Measurements from ENCODE around the gene HSPE1. TPM values are rescaled to one million over a fixed set of nuclear protein-coding genes. Genes with fewer than 3 reads are reported as not detected.
"Not testable (repeated sequence)": the region's sequence is repeated elsewhere in the genome, so short reads cannot be mapped to it uniquely, and the experiment has no call there.

HSPE1 gene
- polyA plus RNA-seq, 1 donor from 2014 or later = 177 TPM

DNA sequence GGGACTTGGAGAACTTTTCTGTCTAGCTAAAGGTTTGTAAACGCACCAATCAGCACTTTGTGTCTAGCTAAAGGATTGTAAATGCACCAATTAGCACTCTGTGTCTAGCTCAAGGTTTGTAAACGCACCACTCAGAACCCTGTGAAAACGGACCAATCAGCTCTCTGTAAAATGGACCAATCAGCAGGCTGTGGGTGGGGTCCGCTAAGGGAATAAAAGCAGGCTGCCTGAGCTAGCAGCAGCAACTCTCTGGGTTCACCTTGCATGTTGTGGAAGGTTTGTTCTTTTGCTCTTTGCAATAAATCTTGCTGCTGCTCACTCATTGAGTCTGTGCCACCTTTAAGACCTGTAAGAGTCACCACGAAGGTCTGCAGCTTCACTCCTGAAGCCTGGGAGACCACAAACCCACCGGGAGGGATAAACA is 49.2 kb upstream of the HSPE1 start:
- H3K9ac ChIP-seq (ENCODE audit: low read length); H3K4me3 ChIP-seq (ENCODE audit: low read length); H2AFZ ChIP-seq (ENCODE audit: low read depth, low read length); H3K27ac ChIP-seq (ENCODE audit: low read length); H3K27me3 ChIP-seq (ENCODE audit: insufficient read depth, low read depth, low read length); H3K9me3 ChIP-seq (ENCODE audit: low read length); H3F3A ChIP-seq (ENCODE audit: insufficient read depth, low read length, poor library complexity, severe bottlenecking); H4K20me1 ChIP-seq (ENCODE audit: insufficient read depth); H3K9me2 ChIP-seq (ENCODE audit: insufficient read depth, low read length); H3K36me3 ChIP-seq (ENCODE audit: insufficient read depth, low read length); H3K4me2 ChIP-seq (ENCODE audit: low read length): not testable (repeated sequence)
- H3K79me2 ChIP-seq (replicated peaks; ENCODE audit: insufficient read depth, low read length) = peaks cover 21% of the 10 kb centered on the region

DNA sequence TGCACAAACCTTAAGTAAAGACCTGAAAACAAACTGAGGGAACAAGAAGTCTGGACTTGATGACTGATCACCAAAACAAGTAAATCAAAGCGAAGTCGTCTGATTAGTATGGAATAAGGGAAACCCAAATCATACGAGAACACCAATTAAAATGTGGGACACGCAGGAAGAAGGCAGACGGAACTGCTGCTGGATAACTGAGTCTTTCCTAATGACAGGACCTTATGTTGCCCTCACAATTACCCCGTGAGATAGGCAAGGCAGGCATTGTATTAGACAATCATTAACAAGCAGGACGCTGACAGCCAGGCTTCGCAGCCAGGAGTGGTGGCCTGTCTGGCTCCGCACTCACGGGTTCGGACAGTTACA is 47.4 kb upstream of the HSPE1 start:
- H3F3A ChIP-seq (ENCODE audit: insufficient read depth, low read length, poor library complexity, severe bottlenecking) = peaks cover 3% of the 10 kb centered on the region
- H3K36me3 ChIP-seq (ENCODE audit: insufficient read depth, low read length) = no peaks in the 10 kb centered on the region
- peak overlapping the region; percentile 95 for H2AFZ ChIP-seq (ENCODE audit: low read depth, low read length)
- H3K9me2 ChIP-seq (ENCODE audit: insufficient read depth, low read length) = no peaks in the 10 kb centered on the region
- H3K79me2 ChIP-seq (replicated peaks; ENCODE audit: insufficient read depth, low read length) = peaks cover 22% of the 10 kb centered on the region
- TF ChIP-seq TAF1 (IDR thresholded peaks at IDR 0.05; ENCODE audit: low read depth) = no peak
- TF ChIP-seq RAD21 (conservative IDR thresholded peaks at IDR 0.05) = no peak
- TF ChIP-seq, protein P1, sequence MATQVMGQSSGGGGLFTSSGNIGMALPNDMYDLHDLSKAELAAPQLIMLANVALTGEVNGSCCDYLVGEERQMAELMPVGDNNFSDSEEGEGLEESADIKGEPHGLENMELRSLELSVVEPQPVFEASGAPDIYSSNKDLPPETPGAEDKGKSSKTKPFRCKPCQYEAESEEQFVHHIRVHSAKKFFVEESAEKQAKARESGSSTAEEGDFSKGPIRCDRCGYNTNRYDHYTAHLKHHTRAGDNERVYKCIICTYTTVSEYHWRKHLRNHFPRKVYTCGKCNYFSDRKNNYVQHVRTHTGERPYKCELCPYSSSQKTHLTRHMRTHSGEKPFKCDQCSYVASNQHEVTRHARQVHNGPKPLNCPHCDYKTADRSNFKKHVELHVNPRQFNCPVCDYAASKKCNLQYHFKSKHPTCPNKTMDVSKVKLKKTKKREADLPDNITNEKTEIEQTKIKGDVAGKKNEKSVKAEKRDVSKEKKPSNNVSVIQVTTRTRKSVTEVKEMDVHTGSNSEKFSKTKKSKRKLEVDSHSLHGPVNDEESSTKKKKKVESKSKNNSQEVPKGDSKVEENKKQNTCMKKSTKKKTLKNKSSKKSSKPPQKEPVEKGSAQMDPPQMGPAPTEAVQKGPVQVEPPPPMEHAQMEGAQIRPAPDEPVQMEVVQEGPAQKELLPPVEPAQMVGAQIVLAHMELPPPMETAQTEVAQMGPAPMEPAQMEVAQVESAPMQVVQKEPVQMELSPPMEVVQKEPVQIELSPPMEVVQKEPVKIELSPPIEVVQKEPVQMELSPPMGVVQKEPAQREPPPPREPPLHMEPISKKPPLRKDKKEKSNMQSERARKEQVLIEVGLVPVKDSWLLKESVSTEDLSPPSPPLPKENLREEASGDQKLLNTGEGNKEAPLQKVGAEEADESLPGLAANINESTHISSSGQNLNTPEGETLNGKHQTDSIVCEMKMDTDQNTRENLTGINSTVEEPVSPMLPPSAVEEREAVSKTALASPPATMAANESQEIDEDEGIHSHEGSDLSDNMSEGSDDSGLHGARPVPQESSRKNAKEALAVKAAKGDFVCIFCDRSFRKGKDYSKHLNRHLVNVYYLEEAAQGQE (IDR thresholded peaks at IDR 0.05; ENCODE audit: borderline replicate concordance) = no peak
- TF ChIP-seq, protein P2, sequence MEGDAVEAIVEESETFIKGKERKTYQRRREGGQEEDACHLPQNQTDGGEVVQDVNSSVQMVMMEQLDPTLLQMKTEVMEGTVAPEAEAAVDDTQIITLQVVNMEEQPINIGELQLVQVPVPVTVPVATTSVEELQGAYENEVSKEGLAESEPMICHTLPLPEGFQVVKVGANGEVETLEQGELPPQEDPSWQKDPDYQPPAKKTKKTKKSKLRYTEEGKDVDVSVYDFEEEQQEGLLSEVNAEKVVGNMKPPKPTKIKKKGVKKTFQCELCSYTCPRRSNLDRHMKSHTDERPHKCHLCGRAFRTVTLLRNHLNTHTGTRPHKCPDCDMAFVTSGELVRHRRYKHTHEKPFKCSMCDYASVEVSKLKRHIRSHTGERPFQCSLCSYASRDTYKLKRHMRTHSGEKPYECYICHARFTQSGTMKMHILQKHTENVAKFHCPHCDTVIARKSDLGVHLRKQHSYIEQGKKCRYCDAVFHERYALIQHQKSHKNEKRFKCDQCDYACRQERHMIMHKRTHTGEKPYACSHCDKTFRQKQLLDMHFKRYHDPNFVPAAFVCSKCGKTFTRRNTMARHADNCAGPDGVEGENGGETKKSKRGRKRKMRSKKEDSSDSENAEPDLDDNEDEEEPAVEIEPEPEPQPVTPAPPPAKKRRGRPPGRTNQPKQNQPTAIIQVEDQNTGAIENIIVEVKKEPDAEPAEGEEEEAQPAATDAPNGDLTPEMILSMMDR (IDR thresholded peaks at IDR 0.05; ENCODE audit: poor library complexity, severe bottlenecking) = no peak
- no peak for TF ChIP-seq EP300 (conservative IDR thresholded peaks at IDR 0.05; ENCODE audit: poor library complexity, severe bottlenecking)
- no peak for TF ChIP-seq EZH2 (IDR thresholded peaks at IDR 0.05; ENCODE audit: borderline replicate concordance, insufficient read depth, low read length, poor library complexity, severe bottlenecking)
- no peak for TF ChIP-seq SMC3 (conservative IDR thresholded peaks at IDR 0.05; ENCODE audit: poor library complexity)
- no peaks in the 10 kb centered on the region for H4K20me1 ChIP-seq (ENCODE audit: insufficient read depth)
- H3K4me2 ChIP-seq (ENCODE audit: low read length) = peak overlapping the region; percentile 86
- no peaks in the 10 kb centered on the region for H3K9me3 ChIP-seq (ENCODE audit: low read length)
- peak overlapping the region; percentile 88 for H3K4me3 ChIP-seq (ENCODE audit: low read length)
- H3K27ac ChIP-seq (ENCODE audit: low read length) = peak overlapping the region; percentile 90
- H3K9ac ChIP-seq (ENCODE audit: low read length) = peak overlapping the region; percentile 84
- no peaks in the 10 kb centered on the region for H3K27me3 ChIP-seq (ENCODE audit: insufficient read depth, low read depth, low read length)

DNA sequence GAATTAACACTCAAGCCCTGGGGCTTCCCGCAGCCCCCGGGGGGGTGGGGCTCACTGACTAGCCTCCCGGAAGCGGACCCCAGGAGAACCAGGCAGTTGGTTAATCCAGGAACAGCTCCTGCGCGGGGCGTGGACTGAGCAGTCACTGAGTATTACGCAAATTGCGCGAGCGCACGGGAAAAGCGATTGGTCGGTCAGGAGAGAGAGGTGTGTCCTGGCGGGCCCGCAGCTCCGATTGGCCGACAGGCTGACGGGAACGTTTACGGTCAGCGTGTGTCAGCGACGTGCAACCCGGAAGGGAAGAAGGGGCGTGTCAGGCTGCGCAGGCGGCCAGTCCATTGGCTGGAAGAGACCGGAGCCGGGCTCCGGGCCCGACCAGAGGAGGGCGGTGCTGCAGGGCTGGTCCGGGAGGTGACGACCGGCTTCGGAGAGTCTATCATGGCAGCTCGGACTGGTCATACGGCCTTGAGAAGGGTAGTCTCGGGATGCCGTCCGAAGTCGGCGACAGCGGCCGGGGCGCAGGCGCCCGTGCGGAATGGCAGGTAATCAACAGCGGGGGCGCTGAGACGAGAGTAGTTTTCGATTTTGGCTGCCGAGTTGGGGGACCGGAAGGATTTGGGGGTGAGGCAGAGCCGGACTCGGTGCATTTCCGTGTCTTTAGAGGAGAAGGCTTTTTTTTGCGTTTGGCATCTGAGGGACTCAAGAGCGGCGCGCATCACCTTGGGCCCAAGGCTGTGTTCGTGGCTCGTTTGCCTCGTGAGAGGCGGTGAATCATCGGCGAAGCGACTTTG is 46.9 kb upstream of the HSPE1 start, which contains the start of gene COQ10B:
Gene COQ10B (plus strand): TSS at position 430 of the 791 bp plus-strand sequence. CDS start 9 bp downstream, at position 439.
- H3K9ac ChIP-seq (ENCODE audit: low read length) = peak within 1 kb of the TSS; percentile 84
- H3K79me2 ChIP-seq (replicated peaks; ENCODE audit: insufficient read depth, low read length) = peaks cover 22% of the 10 kb centered on the region

More for the DNA sequence above, 46.9 kb upstream of the HSPE1 start, which contains the start of gene COQ10B:
- Histone ChIP-seq H2AFZ (ENCODE audit: low read depth, low read length) (peak within 1 kb of the TSS; percentile 96), H3K27me3 (ENCODE audit: insufficient read depth, low read depth, low read length) (no peaks in the 10 kb centered on the region), H3K9me2 (ENCODE audit: insufficient read depth, low read length) (no peaks in the 10 kb centered on the region), H4K20me1 (ENCODE audit: insufficient read depth) (no peaks in the 10 kb centered on the region), H3K27ac (ENCODE audit: low read length) (peak within 1 kb of the TSS; percentile 90), H3K9me3 (ENCODE audit: low read length) (no peaks in the 10 kb centered on the region), H3K36me3 (ENCODE audit: insufficient read depth, low read length) (no peaks in the 10 kb centered on the region), H3K4me2 (ENCODE audit: low read length) (peak within 1 kb of the TSS; percentile 87), H3F3A (ENCODE audit: insufficient read depth, low read length, poor library complexity, severe bottlenecking) (peaks cover 3% of the 10 kb centered on the region), H3K4me3 (ENCODE audit: low read length) (peak within 1 kb of the TSS; percentile 88)
- peak; percentile 94 for TF ChIP-seq POLR2AphosphoS5 (IDR thresholded peaks at IDR 0.05)
- peak; percentile 75 for TF ChIP-seq MXI1 (conservative IDR thresholded peaks at IDR 0.05; ENCODE audit: poor library complexity, severe bottlenecking)
- peak; percentile 38 for TF ChIP-seq SMC3 (conservative IDR thresholded peaks at IDR 0.05; ENCODE audit: poor library complexity)
- peak; percentile 17 for TF ChIP-seq RAD21 (conservative IDR thresholded peaks at IDR 0.05)
- TF ChIP-seq, protein P1 (IDR thresholded peaks at IDR 0.05; ENCODE audit: borderline replicate concordance) = no peak
- TF ChIP-seq, protein P2 (IDR thresholded peaks at IDR 0.05; ENCODE audit: poor library complexity, severe bottlenecking) = peak; percentile 73
- peak; percentile 73 for TF ChIP-seq EP300 (conservative IDR thresholded peaks at IDR 0.05; ENCODE audit: poor library complexity, severe bottlenecking)
- TF ChIP-seq EZH2 (IDR thresholded peaks at IDR 0.05; ENCODE audit: borderline replicate concordance, insufficient read depth, low read length, poor library complexity, severe bottlenecking) = no peak
- peak; percentile 38 for TF ChIP-seq TAF1 (IDR thresholded peaks at IDR 0.05; ENCODE audit: low read depth)

All from neural cell (in vitro differentiated cells).